Measurements from ENCODE around the gene ZNF669. TPM values are rescaled to one million over a fixed set of nuclear protein-coding genes. Genes with fewer than 3 reads are reported as not detected.

ZNF669 gene
- total RNA-seq, 1 donor from 2014 or later, result 28.1 TPM

DNA sequence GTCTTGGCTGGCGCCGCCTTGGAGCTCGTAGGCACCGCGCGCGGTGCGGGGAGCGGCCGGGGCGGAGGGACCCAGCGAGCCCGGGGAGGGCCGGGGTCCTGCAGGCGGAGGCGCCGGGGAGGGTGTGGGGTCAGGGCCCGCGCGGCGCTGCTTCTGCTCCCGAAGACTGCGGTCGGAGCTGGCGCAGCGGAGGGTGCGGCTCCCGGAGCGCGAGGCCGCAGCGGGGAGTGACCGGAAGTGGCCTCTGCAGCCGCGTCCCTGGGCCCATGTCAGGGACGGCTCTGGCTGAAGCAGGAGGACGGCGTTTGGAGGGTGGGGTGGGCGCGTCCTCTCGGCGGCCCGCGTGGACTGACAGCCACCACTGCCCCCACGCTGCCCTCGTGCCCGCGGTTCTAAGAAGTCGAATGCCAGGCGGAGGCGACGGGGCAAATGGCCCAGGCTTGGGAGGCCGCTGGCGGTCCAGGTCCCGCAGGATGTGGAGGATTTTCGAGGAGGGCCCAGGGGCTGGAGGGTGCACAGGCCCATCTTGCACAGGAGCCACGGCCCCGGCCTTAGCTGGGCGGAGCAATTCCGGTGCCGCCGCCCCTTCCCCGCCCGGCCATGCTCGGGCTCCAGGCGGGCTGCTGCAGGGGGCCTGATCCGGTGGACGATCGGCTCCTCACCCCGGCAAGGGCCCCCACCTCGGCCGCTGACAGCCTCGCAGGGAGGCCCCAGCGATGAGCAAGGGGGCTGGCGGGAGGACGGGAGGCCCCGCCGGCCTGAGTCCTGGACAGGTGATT, 7.7 kb upstream of the ZNF669 start:
- Histone ChIP-seq H3K79me2 (ENCODE audit: low read depth) (no peaks in the 10 kb centered on the region), H3K36me3 (no peaks in the 10 kb centered on the region), H3F3A (ENCODE audit: low read depth) (peaks cover 19% of the 10 kb centered on the region), H3K4me2 (peak overlapping the region; percentile 87), H3K27ac (no peak overlapping the region), H3K9me3 (ENCODE audit: low read depth) (no peaks in the 10 kb centered on the region), H3K27me3 (peaks cover 44% of the 10 kb centered on the region), H4K20me1 (ENCODE audit: low read depth) (no peaks in the 10 kb centered on the region), H3K9ac (no peak overlapping the region), H3K4me1 (peaks cover 5% of the 10 kb centered on the region), H2AFZ (replicated peaks) (peak overlapping the region; percentile 95), H3K4me3 (peak overlapping the region; percentile 61)
- Mint-ChIP-seq H3K27ac (no peak overlapping the region), H3K36me3 (peaks cover 14% of the 10 kb centered on the region), H3K27me3 (ENCODE audit: insufficient read depth, low read depth) (peaks cover 24% of the 10 kb centered on the region), H3K9me3 (peaks cover 12% of the 10 kb centered on the region), H3K4me3 (peak overlapping the region; percentile 78), H3K4me1 (peaks cover 9% of the 10 kb centered on the region)
- TF ChIP-seq EZH2phosphoT487 (IDR thresholded peaks at IDR 0.05) (no peak), EZH2 (IDR thresholded peaks at IDR 0.05) (no peak), CTCF (IDR thresholded peaks at IDR 0.05) (no peak)
- DNase-seq (ENCODE audit: low spot score), result peak; percentile 69

DNA sequence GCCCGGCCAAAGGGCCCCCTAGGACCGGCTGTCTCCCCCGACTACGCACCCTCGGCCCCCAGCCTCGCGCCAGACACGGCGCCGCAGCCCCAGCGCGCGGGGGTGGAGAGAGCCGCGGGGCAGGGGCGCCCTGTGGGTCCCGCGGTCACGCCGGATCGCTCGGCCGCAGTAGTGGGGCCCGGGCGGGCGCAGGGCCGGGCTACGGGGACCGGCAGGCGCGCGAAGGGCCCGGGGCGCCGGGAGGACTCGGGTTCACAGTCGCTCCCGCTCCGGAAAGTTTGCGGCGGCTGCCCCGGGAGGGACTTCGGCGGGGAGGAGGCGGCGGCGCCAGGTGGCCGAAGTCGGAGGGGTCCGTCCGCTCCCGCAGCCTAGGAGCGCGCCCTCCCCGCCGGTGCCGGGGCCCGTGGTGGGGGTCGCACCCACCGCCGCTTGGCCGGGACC, 7.1 kb upstream of the ZNF669 start:
- TF ChIP-seq EZH2phosphoT487 (IDR thresholded peaks at IDR 0.05), result peak; percentile 34
- no peak for TF ChIP-seq EZH2 (IDR thresholded peaks at IDR 0.05)
- Histone ChIP-seq H3K9ac (no peak overlapping the region), H3F3A (ENCODE audit: low read depth) (peaks cover 19% of the 10 kb centered on the region), H3K36me3 (no peaks in the 10 kb centered on the region), H3K79me2 (ENCODE audit: low read depth) (no peaks in the 10 kb centered on the region), H4K20me1 (ENCODE audit: low read depth) (no peaks in the 10 kb centered on the region), H3K4me1 (peaks cover 5% of the 10 kb centered on the region), H3K4me2 (peak overlapping the region; percentile 87), H3K9me3 (ENCODE audit: low read depth) (no peaks in the 10 kb centered on the region), H3K27ac (no peak overlapping the region), H3K4me3 (peak overlapping the region; percentile 61), H3K27me3 (peaks cover 44% of the 10 kb centered on the region), H2AFZ (replicated peaks) (peak overlapping the region; percentile 95)
- peak overlapping the region; percentile 85 for H3K4me3 Mint-ChIP-seq
- peaks cover 24% of the 10 kb centered on the region for H3K27me3 Mint-ChIP-seq (ENCODE audit: insufficient read depth, low read depth)
- H3K36me3 Mint-ChIP-seq, result peaks cover 14% of the 10 kb centered on the region
- DNase-seq (ENCODE audit: low spot score), result peak; percentile 65
- H3K4me1 Mint-ChIP-seq, result peaks cover 9% of the 10 kb centered on the region
- H3K27ac Mint-ChIP-seq, result no peak overlapping the region
- peaks cover 12% of the 10 kb centered on the region for H3K9me3 Mint-ChIP-seq

DNA sequence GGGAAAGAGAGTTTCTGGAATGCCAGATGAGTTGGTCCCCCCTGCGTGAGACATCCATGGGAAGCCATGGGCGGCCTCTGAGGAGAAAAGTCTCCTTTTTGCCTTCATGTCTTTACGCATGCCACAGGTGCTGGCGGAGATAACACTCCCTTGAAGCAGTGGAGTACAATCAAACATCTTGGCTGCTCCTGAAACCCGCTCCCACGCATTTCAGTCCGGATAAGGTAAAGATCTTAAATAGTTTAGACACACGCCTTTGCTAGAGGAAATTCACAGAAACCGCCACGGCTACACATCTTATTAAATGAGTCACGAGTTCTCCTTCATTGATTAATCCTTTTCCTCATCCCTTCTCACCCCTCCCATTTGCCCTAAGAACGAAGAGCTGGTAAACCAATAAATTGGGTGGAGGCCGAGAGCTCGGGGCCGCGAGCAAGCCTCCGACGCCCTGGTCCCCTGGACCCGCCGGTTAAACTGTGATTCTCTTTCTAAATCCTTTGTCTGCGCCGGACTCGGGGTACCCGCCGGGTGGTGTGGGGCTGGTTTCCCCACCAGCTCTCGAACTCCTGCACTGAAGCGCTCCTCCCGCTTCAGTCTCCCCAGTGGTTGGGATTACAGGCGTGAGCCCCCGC, 6.6 kb upstream of the ZNF669 start:
- no peak overlapping the region for H3K27ac ChIP-seq
- H3F3A ChIP-seq (ENCODE audit: low read depth), result peaks cover 19% of the 10 kb centered on the region
- peaks cover 44% of the 10 kb centered on the region for H3K27me3 ChIP-seq
- H3K79me2 ChIP-seq (ENCODE audit: low read depth), result no peaks in the 10 kb centered on the region
- no peak overlapping the region for H3K9ac ChIP-seq
- H3K9me3 Mint-ChIP-seq, result peaks cover 12% of the 10 kb centered on the region
- peak overlapping the region; percentile 61 for H3K4me3 ChIP-seq
- peak; percentile 53 for DNase-seq (ENCODE audit: low spot score)
- peak overlapping the region; percentile 87 for H3K4me2 ChIP-seq
- no peak for TF ChIP-seq EZH2phosphoT487 (IDR thresholded peaks at IDR 0.05)
- TF ChIP-seq CTCF (IDR thresholded peaks at IDR 0.05), result no peak
- TF ChIP-seq EZH2 (IDR thresholded peaks at IDR 0.05), result no peak
- peak overlapping the region; percentile 85 for H3K4me3 Mint-ChIP-seq
- H3K36me3 Mint-ChIP-seq, result peaks cover 14% of the 10 kb centered on the region
- no peaks in the 10 kb centered on the region for H3K9me3 ChIP-seq (ENCODE audit: low read depth)
- H3K27me3 Mint-ChIP-seq (ENCODE audit: insufficient read depth, low read depth), result peaks cover 24% of the 10 kb centered on the region
- H3K27ac Mint-ChIP-seq, result peak overlapping the region; percentile 28
- H4K20me1 ChIP-seq (ENCODE audit: low read depth), result no peaks in the 10 kb centered on the region
- H3K4me1 Mint-ChIP-seq, result peaks cover 9% of the 10 kb centered on the region
- no peaks in the 10 kb centered on the region for H3K36me3 ChIP-seq
- peaks cover 5% of the 10 kb centered on the region for H3K4me1 ChIP-seq
- peak overlapping the region; percentile 95 for H2AFZ ChIP-seq (replicated peaks)
